Urinary bladder (tissue), 4 donors: ENCODE measurements around the gene NPIPB6. TPM values are rescaled to one million over a fixed set of nuclear protein-coding genes. Genes with fewer than 3 reads are reported as not detected.
"Not testable (repeated sequence)": the region's sequence is repeated elsewhere in the genome, so short reads cannot be mapped to it uniquely, and the experiment has no call there.

Source experiments
- DNase-seq: peaks from one replicate; pipeline ENCODE4 v3.0.0-alpha.2; 2015; ENCODE audit errors: extremely low spot score
- H3K27ac ChIP-seq: one replicate; pipeline ENCODE4 v1.5.1; 2013; ENCODE audit warnings: low read depth, mild to moderate bottlenecking, moderate library complexity
- H3K36me3 ChIP-seq: one replicate; pipeline ENCODE4 v1.6.1; 2013; ENCODE audit warnings: mild to moderate bottlenecking, moderate library complexity; ENCODE audit not compliant: insufficient read depth
- H3K4me1 ChIP-seq: one replicate; pipeline ENCODE4 v1.6.1; 2013; ENCODE audit warnings: mild to moderate bottlenecking, moderate library complexity; ENCODE audit not compliant: insufficient read depth
- H3K4me3 ChIP-seq: one replicate; pipeline ENCODE4 v1.5.1; 2013; ENCODE audit warnings: low read depth, low read length
- WGBS: extraction: QIAGEN DNeasy Blood & Tissue Kit; methylation state at CpG from one replicate; pipeline ENCODE4 v1.1.7; 2013; 5-methylcytosine and 5-hydroxymethylcytosine counted together
- polyA plus RNA-seq: library from polyadenylated mRNA; stranded (reverse); fragments of 200-250 nt; gene quantifications from one replicate; pipeline ENCODE4 v1.2.3, GENCODE V29; 2013
- total RNA-seq: library from RNA; depleted of rRNA; stranded (reverse); fragments of >200 nt; gene quantifications from one replicate; pipeline ENCODE4 v1.2.3, GENCODE V29; 2014
- donor health status: healthy with polysubstance abuse.
- donor health status: healthy.

Gene NPIPB6
- total RNA-seq (4.1 TPM), polyA plus RNA-seq (0.81 TPM)

- not testable (repeated sequence) for H3K4me3 ChIP-seq, H3K36me3 ChIP-seq, H3K27ac ChIP-seq, DNase-seq, H3K4me1 ChIP-seq
- no CpG with 5 or more reads among the region's 5 CpGs for WGBS
Measured at GRCh38 chr16:28363408-28363807, at the start of gene NPIPB6. NPIPB6 (minus strand) TSS chr16:28363508; CDS start chr16:28362822, 686 bp downstream.

- not testable (repeated sequence) for H3K4me1 ChIP-seq, H3K27ac ChIP-seq, DNase-seq, H3K4me3 ChIP-seq, H3K36me3 ChIP-seq
- WGBS, result no CpG with 5 or more reads among the region's 66 CpGs
Measured at GRCh38 chr16:28403220-28404072, 40.1 kb upstream of the NPIPB6 start, which contains the start of gene EIF3CL. EIF3CL (minus strand) TSS chr16:28403841; CDS start chr16:28403618, 223 bp downstream.

- not testable (repeated sequence) for H3K4me1 ChIP-seq, DNase-seq, H3K36me3 ChIP-seq, H3K4me3 ChIP-seq, H3K27ac ChIP-seq
- WGBS, result no CpG with 5 or more reads among the region's 5 CpGs
Measured at GRCh38 chr16:28392054-28392453, 28.7 kb upstream of the NPIPB6 start.

DNA sequence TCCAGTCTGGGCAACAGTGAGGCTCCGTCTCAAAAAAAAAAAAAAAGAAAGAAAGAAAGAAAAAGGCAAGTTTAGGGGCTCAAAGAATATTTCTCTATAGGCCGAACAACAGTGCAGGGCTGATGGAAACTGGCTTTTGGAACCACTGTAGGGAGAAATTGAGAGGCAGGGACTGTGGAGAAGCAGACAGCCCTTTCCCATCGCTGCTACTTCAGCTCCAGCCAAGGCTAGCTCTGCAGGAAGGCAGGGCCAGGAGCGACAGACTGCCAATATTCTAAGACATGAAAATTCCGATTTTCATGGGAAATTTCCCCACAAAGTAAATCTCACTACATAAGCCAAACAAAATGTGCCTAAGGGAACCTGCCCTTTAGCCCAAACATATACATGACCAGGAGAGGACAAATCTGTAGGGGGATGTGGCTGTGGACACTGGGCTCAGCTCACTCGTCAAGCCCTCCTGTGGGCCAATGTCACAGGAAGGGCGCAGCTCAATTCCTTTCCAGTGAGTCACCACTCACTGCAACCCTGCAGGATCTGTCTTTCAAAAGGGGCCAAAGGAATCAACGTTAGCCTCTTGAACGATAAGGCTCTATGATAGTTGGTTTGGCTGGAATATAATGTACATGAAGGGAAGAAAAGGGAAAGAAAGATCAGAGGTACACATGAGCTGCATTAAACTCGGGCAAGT, 19.0 kb upstream of the NPIPB6 start:
- not testable (repeated sequence) for H3K27ac ChIP-seq, H3K4me1 ChIP-seq, DNase-seq, H3K4me3 ChIP-seq, H3K36me3 ChIP-seq
- 67% methylated on average over 2 of the region's 10 CpGs for WGBS

DNA sequence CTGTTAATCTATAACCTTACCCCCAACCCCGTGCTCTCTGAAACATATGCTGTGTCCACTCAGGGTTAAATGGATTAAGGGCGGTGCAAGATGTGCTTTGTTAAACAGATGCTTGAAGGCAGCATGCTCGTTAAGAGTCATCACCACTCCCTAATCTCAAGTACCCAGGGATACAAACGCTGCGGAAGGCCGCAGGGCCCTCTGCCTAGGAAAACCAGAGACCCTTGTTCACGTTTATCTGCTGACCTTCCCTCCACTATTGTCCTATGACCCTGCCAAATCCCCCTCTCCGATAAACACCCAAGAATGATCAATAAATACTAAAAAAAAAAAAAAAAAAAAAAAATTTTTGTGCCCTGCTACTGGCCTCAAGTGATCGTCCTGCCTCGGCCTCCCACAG, 14.5 kb upstream of the NPIPB6 start:
- WGBS, result 86% methylated on average over 5 of the region's 10 CpGs
- H3K27ac ChIP-seq, H3K36me3 ChIP-seq, H3K4me3 ChIP-seq, H3K4me1 ChIP-seq, DNase-seq: not testable (repeated sequence)

DNA sequence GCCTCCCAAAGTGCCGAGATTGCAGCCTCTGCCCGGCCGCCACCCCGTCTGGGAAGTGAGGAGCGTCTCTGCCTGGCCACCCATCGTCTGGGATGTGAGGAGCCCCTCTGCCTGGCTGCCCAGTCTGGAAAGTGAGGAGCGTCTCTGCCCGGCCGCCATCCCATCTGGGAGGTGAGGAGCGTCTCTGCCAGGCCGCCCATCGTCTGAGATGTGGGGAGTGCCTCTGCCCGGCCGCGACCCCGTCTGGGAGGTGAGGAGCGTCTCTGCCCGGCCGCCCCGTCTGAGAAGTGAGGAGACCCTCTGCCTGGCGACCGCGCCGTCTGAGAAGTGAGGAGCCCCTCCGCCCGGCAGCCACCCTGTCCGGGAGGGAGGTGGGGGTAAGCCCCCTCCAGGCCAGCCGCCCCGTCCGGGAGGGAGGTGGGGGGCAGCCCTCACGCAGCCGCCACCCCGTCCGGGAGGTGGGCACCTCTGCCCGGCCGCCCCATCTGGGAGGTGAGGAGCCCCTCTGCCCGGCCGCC, 13.9 kb upstream of the NPIPB6 start:
- not testable (repeated sequence) for H3K27ac ChIP-seq, H3K4me1 ChIP-seq, DNase-seq, H3K4me3 ChIP-seq, H3K36me3 ChIP-seq
- WGBS, result 97% methylated on average over 29 of the region's 38 CpGs

- WGBS, result 0% methylated on average over 2 of the region's 8 CpGs
- H3K36me3 ChIP-seq, H3K27ac ChIP-seq, H3K4me1 ChIP-seq, H3K4me3 ChIP-seq, DNase-seq: not testable (repeated sequence)
Measured at GRCh38 chr16:28375115-28375514, 11.8 kb upstream of the NPIPB6 start.

GRCh38 chr16:28374281-28374680, 11.0 kb upstream of the NPIPB6 start:
- not testable (repeated sequence) for H3K4me3 ChIP-seq, H3K4me1 ChIP-seq, H3K27ac ChIP-seq, DNase-seq, H3K36me3 ChIP-seq
- 2% methylated on average over 17 of the region's 25 CpGs for WGBS

GRCh38 chr16:28367926-28368325, 4.6 kb upstream of the NPIPB6 start:
- not testable (repeated sequence) for DNase-seq
- WGBS, result 34% methylated on average over 25 of the region's 32 CpGs

GRCh38 chr16:28364268-28365173, 1.2 kb upstream of the NPIPB6 start:
- not testable (repeated sequence) for H3K4me1 ChIP-seq, H3K4me3 ChIP-seq, DNase-seq, H3K36me3 ChIP-seq, H3K27ac ChIP-seq
- WGBS, result under 1% methylated on average over 16 of the region's 75 CpGs

More at GRCh38 chr16:28367926-28368325, 4.6 kb upstream of the NPIPB6 start:
- H3K4me3 ChIP-seq, H3K36me3 ChIP-seq, H3K4me1 ChIP-seq, H3K27ac ChIP-seq: not testable (repeated sequence)

- not testable (repeated sequence) for H3K36me3 ChIP-seq, H3K4me1 ChIP-seq, DNase-seq, H3K27ac ChIP-seq, H3K4me3 ChIP-seq
- 69% methylated on average over 2 of the region's 5 CpGs for WGBS
Measured at GRCh38 chr16:28362600-28362999, 708 bp downstream of the NPIPB6 start.

DNA sequence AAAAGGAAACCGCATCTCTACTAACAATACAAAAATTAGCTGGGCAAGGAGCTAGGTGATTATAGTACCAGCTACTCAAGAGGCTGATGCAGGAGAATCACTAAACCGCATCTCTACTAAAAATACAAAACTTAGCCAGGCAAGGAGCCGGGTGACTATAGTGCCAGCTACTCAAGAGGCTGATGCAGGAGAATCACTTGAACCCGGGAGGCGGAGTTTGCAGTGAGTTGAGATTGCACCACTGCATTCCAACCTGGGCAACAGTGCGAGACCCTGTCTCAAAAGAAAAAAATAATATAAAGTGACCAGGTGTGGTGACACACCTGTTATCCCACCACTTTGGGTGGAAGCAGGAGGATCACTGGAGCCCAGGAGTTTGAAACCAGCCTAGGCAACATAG, 25.1 kb downstream of the NPIPB6 start:
- H3K36me3 ChIP-seq, H3K4me1 ChIP-seq, DNase-seq, H3K4me3 ChIP-seq, H3K27ac ChIP-seq: not testable (repeated sequence)
- 91% methylated on average over 5 of the region's 6 CpGs for WGBS
